ENCODE data around the gene LYST.

- TF ChIP-seq SRF (IDR thresholded peaks at IDR 0.05; ENCODE audit: low read depth in 2 of 2, low read length in 2 of 2) (no peak), IRF3 (IDR thresholded peaks at IDR 0.05) (no peak), REST (IDR thresholded peaks at IDR 0.05; ENCODE audit: low read depth, low read length) (no peak), SMARCA5 (IDR thresholded peaks at IDR 0.05) (no peak), EZH2 (IDR thresholded peaks at IDR 0.05; ENCODE audit: borderline replicate concordance, control insufficient read depth, low read depth, low read length) (no peak)
Observed at GRCh38 chr1:235908742-235909520, 42.2 kb upstream of the LYST start.
